Mammary epithelial cell (primary cell): ENCODE measurements around the gene STMP1.

Source experiments
- EZH2 ChIP-seq: IDR thresholded peaks from 2 replicates; pipeline ENCODE4 v1.6.1; 2012; ENCODE audit warnings: low read length, inconsistent platforms, borderline replicate concordance
- TF ChIP-seq, protein P1 (sequence below), 2 donors: IDR thresholded peaks in 1 of 2; conservative IDR thresholded peaks in 1 of 2; 2 replicates each; pipeline ENCODE4 v1.5.1; 2011 to 2012; ENCODE audit warnings: inconsistent platforms in 2 of 2, low read length in 2 of 2, mild to moderate bottlenecking in 2 of 2, control low read depth in 1 of 2, low read depth in 1 of 2; ENCODE audit not compliant: insufficient read depth in 1 of 2; ENCODE audit errors: extremely low read depth in 1 of 2

DNA sequence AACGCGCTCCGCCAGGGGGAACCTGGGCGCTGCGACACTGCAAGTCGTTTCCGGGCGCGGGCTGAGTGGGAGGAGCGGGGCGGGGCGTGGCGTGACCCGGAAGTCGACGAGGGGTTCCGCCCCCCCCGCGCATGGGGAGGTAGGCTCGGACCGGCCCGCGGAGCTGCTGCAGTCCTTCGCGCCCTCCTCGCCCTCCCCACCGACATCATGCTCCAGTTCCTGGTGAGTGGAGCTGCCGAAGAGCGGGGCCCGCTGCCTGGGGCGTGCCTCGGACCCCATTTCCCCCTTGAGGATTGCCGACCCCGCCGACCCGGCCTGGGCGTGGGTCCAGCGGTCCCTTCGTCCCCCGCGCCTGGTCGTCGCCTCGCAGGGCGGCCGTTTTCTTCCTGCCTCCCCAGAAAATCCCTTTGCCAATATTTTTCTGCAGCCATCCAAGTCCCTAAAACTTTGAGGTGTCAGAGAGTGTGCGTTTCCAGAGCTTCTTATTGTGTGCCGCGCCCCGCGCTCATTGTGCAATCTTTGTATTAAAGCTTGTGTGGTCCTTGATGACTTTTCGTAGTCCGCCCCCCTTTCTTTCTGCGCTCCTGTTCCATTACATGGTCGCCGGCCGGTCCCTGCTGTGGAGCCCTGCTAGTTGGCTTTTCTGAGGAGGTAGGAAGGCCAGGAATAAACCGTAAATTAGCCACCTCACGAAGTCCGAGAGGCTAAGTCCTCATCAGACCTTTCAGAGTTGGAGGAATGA, at the start of gene STMP1:
- TF ChIP-seq, protein P1, sequence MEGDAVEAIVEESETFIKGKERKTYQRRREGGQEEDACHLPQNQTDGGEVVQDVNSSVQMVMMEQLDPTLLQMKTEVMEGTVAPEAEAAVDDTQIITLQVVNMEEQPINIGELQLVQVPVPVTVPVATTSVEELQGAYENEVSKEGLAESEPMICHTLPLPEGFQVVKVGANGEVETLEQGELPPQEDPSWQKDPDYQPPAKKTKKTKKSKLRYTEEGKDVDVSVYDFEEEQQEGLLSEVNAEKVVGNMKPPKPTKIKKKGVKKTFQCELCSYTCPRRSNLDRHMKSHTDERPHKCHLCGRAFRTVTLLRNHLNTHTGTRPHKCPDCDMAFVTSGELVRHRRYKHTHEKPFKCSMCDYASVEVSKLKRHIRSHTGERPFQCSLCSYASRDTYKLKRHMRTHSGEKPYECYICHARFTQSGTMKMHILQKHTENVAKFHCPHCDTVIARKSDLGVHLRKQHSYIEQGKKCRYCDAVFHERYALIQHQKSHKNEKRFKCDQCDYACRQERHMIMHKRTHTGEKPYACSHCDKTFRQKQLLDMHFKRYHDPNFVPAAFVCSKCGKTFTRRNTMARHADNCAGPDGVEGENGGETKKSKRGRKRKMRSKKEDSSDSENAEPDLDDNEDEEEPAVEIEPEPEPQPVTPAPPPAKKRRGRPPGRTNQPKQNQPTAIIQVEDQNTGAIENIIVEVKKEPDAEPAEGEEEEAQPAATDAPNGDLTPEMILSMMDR (conservative IDR thresholded peaks at IDR 0.05 in 1 of 2, IDR thresholded peaks at IDR 0.05 in 1 of 2; ENCODE audit: extremely low read depth in 1 of 2, insufficient read depth in 1 of 2, low read depth in 1 of 2, low read length in 2 of 2) = peak in 1 of 2 donors; percentile 31
- TF ChIP-seq EZH2 = no peak
